ENCODE results near the gene SSU72.

The SSU72 gene

DNA sequence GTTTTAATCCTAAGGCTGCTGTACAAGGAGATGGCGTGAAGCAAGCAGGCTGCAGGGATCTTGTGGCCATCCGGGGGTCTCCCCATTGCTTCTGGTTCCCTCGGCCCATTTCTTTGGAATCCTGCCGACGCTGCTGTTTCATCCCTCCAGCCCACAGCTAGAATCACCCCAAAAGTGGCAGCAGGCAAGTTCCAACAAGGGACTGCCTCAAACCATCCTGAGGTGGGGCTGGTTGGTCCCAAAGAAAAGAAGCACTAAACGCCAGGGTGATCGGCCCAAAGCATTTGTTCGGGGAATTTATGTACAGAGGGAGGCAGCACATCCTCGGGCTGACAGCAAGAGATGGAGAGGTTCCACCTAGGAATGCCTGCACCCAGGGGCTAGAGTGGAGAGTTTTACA is 36.1 kb upstream of the SSU72 start:
- Histone ChIP-seq H3K4me3 (ENCODE audit: low read depth, low read length, poor library complexity, severe bottlenecking) (no peak overlapping the region), H3K27ac (ENCODE audit: low read depth, low read length, poor library complexity, severe bottlenecking) (no peak overlapping the region), H3K4me1 (ENCODE audit: insufficient read depth, low read length, severe bottlenecking) (peaks cover 28% of the 10 kb centered on the region), H3K9me2 (ENCODE audit: low read depth, low read length) (no peaks in the 10 kb centered on the region), H3K4me2 (ENCODE audit: low read length) (no peak overlapping the region), H3K36me3 (ENCODE audit: insufficient read depth, low read length) (no peaks in the 10 kb centered on the region), H3K27me3 (ENCODE audit: insufficient read depth, low read length) (no peaks in the 10 kb centered on the region), H4K20me1 (ENCODE audit: insufficient read depth, low read length) (no peaks in the 10 kb centered on the region), H3K9me3 (ENCODE audit: low read length) (no peaks in the 10 kb centered on the region), H3K79me2 (ENCODE audit: insufficient read depth, low read length) (no peaks in the 10 kb centered on the region), H3F3A (ENCODE audit: insufficient read depth, low read length) (no peaks in the 10 kb centered on the region), H2AFZ (ENCODE audit: low read length) (no peak overlapping the region), H3K9ac (ENCODE audit: low read length) (no peak overlapping the region)
- no peak for TF ChIP-seq CTCF (IDR thresholded peaks at IDR 0.05; ENCODE audit: low read length)
- TF ChIP-seq EZH2 (IDR thresholded peaks at IDR 0.05; ENCODE audit: borderline replicate concordance, low read length): no peak

- Histone ChIP-seq H3K9me2 (ENCODE audit: low read depth, low read length) (no peaks in the 10 kb centered on the region), H3K9me3 (ENCODE audit: low read length) (no peaks in the 10 kb centered on the region), H3K79me2 (ENCODE audit: insufficient read depth, low read length) (no peaks in the 10 kb centered on the region), H2AFZ (ENCODE audit: low read length) (no peak overlapping the region), H3K36me3 (ENCODE audit: insufficient read depth, low read length) (no peaks in the 10 kb centered on the region), H4K20me1 (ENCODE audit: insufficient read depth, low read length) (no peaks in the 10 kb centered on the region), H3K27ac (ENCODE audit: low read depth, low read length, poor library complexity, severe bottlenecking) (no peak overlapping the region), H3K9ac (ENCODE audit: low read length) (no peak overlapping the region), H3K27me3 (ENCODE audit: insufficient read depth, low read length) (no peaks in the 10 kb centered on the region), H3K4me2 (ENCODE audit: low read length) (no peak overlapping the region), H3K4me3 (ENCODE audit: low read depth, low read length, poor library complexity, severe bottlenecking) (no peak overlapping the region), H3K4me1 (ENCODE audit: insufficient read depth, low read length, severe bottlenecking) (peaks cover 28% of the 10 kb centered on the region), H3F3A (ENCODE audit: insufficient read depth, low read length) (no peaks in the 10 kb centered on the region)
- TF ChIP-seq EZH2 (IDR thresholded peaks at IDR 0.05; ENCODE audit: borderline replicate concordance, low read length): no peak
- TF ChIP-seq CTCF (IDR thresholded peaks at IDR 0.05; ENCODE audit: low read length): no peak
These were observed 35.3 kb upstream of the SSU72 start for GRCh38 chr1:1609822-1610485.

DNA sequence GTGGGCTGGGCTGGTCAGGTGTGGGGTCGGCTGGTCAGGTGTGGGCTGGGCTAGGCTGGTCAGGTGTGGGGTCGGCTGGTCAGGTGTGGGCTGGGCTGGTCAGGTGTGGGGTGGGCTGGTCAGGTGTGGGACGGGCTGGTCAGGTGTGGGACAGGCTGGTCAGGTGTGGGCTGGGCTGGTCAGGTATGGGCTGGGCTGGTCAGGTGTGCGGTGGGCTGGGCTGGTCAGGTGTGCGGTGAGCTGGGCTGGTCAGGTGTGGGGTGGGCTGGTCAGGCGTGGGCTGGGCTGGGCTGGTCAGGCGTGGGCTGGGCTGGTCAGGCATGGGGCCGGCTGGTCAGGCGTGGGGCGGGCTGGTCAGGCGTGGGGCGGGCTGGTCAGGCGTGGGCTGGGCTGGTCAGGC is 31.6 kb upstream of the SSU72 start:
- Histone ChIP-seq H3K4me3 (ENCODE audit: low read depth, low read length, poor library complexity, severe bottlenecking) (no peak overlapping the region), H3F3A (ENCODE audit: insufficient read depth, low read length) (no peaks in the 10 kb centered on the region), H3K4me1 (ENCODE audit: insufficient read depth, low read length, severe bottlenecking) (peaks cover 13% of the 10 kb centered on the region), H3K79me2 (ENCODE audit: insufficient read depth, low read length) (no peaks in the 10 kb centered on the region), H3K9me2 (ENCODE audit: low read depth, low read length) (no peaks in the 10 kb centered on the region), H3K9me3 (ENCODE audit: low read length) (no peaks in the 10 kb centered on the region), H3K4me2 (ENCODE audit: low read length) (no peak overlapping the region), H4K20me1 (ENCODE audit: insufficient read depth, low read length) (no peaks in the 10 kb centered on the region), H3K27me3 (ENCODE audit: insufficient read depth, low read length) (no peaks in the 10 kb centered on the region), H2AFZ (ENCODE audit: low read length) (no peak overlapping the region), H3K36me3 (ENCODE audit: insufficient read depth, low read length) (no peaks in the 10 kb centered on the region), H3K27ac (ENCODE audit: low read depth, low read length, poor library complexity, severe bottlenecking) (no peak overlapping the region), H3K9ac (ENCODE audit: low read length) (no peak overlapping the region)
- TF ChIP-seq EZH2 (IDR thresholded peaks at IDR 0.05; ENCODE audit: borderline replicate concordance, low read length) (no peak), CTCF (IDR thresholded peaks at IDR 0.05; ENCODE audit: low read length) (no peak)

Measured in OCI-LY1 (cell line).